ENCODE results near the gene SLC16A12.

DNA sequence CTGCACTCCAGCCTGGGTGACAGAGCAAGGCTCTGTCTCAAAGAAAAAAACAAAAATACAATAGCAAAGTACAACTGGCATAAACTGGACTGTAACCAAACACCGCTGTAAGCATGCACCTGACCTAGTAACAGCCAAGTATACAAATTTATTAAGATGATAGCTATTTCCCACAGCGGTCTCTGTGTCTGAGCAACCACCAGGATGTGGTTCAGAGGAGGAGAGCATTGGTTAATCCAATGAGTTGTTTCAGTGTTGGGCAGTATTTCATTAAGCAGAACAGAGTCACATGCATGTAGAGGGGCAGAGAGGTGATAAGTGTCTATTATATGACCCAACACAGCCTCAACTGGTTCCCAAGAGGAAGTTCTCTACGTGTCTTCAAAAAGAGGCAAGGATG is 4.0 kb downstream of the SLC16A12 start:
- TF ChIP-seq RAD21 (IDR thresholded peaks at IDR 0.05 in 1 of 2, conservative IDR thresholded peaks at IDR 0.05 in 1 of 2; ENCODE audit: low read depth in 2 of 2, low read length in 2 of 2) (no peak), CHD1 (IDR thresholded peaks at IDR 0.05; ENCODE audit: low read depth, low read length) (no peak), POLR2AphosphoS5 (IDR thresholded peaks at IDR 0.05; ENCODE audit: low read depth, low read length) (no peak), MAFK (IDR thresholded peaks at IDR 0.05; ENCODE audit: low read depth, low read length) (no peak), EP300 (IDR thresholded peaks at IDR 0.05; ENCODE audit: borderline replicate concordance in 1 of 2, low read depth in 2 of 2, low read length in 2 of 2) (no peak), SIN3A (conservative IDR thresholded peaks at IDR 0.05 in 1 of 2, IDR thresholded peaks at IDR 0.05 in 1 of 2; ENCODE audit: low read depth in 1 of 2, low read length in 2 of 2) (no peak), CEBPB (IDR thresholded peaks at IDR 0.05; ENCODE audit: low read depth, low read length) (no peak), SIX5 (IDR thresholded peaks at IDR 0.05; ENCODE audit: low read depth, low read length) (no peak), EZH2 (IDR thresholded peaks at IDR 0.05; ENCODE audit: low read depth, low read length, severe bottlenecking) (no peak), RXRA (IDR thresholded peaks at IDR 0.05; ENCODE audit: insufficient read depth, low read depth, low read length) (no peak), RFX5 (IDR thresholded peaks at IDR 0.05; ENCODE audit: borderline replicate concordance, low read depth, low read length) (no peak)
- TF ChIP-seq, protein P1, sequence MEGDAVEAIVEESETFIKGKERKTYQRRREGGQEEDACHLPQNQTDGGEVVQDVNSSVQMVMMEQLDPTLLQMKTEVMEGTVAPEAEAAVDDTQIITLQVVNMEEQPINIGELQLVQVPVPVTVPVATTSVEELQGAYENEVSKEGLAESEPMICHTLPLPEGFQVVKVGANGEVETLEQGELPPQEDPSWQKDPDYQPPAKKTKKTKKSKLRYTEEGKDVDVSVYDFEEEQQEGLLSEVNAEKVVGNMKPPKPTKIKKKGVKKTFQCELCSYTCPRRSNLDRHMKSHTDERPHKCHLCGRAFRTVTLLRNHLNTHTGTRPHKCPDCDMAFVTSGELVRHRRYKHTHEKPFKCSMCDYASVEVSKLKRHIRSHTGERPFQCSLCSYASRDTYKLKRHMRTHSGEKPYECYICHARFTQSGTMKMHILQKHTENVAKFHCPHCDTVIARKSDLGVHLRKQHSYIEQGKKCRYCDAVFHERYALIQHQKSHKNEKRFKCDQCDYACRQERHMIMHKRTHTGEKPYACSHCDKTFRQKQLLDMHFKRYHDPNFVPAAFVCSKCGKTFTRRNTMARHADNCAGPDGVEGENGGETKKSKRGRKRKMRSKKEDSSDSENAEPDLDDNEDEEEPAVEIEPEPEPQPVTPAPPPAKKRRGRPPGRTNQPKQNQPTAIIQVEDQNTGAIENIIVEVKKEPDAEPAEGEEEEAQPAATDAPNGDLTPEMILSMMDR (IDR thresholded peaks at IDR 0.05; ENCODE audit: control extremely low read depth in 1 of 3, insufficient read depth in 1 of 3, low read depth in 1 of 3, low read length in 3 of 3): no peak
- TF ChIP-seq, protein P2, sequence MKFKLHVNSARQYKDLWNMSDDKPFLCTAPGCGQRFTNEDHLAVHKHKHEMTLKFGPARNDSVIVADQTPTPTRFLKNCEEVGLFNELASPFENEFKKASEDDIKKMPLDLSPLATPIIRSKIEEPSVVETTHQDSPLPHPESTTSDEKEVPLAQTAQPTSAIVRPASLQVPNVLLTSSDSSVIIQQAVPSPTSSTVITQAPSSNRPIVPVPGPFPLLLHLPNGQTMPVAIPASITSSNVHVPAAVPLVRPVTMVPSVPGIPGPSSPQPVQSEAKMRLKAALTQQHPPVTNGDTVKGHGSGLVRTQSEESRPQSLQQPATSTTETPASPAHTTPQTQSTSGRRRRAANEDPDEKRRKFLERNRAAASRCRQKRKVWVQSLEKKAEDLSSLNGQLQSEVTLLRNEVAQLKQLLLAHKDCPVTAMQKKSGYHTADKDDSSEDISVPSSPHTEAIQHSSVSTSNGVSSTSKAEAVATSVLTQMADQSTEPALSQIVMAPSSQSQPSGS (IDR thresholded peaks at IDR 0.05; ENCODE audit: low read length): no peak
- TF ChIP-seq, protein P3, sequence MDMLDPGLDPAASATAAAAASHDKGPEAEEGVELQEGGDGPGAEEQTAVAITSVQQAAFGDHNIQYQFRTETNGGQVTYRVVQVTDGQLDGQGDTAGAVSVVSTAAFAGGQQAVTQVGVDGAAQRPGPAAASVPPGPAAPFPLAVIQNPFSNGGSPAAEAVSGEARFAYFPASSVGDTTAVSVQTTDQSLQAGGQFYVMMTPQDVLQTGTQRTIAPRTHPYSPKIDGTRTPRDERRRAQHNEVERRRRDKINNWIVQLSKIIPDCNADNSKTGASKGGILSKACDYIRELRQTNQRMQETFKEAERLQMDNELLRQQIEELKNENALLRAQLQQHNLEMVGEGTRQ (IDR thresholded peaks at IDR 0.05; ENCODE audit: low read length): no peak

Data from H1 (cell line).